HG02763 (cell line): ENCODE results near the gene IQCM.

Experiments
- ATAC-seq: cut with Tn5 transposase; IDR thresholded peaks from one replicate; pipeline ENCODE4 v1.9.1; 2021; ENCODE audit warnings: mild to moderate bottlenecking, moderate library complexity; ENCODE audit not compliant: unreplicated experiment

The IQCM gene

GRCh38 chr4:149784018-149784417 lies 31.6 kb downstream of the IQCM start:
- no peak for ATAC-seq

GRCh38 chr4:149781150-149781549 lies 34.5 kb downstream of the IQCM start:
- no peak for ATAC-seq

DNA sequence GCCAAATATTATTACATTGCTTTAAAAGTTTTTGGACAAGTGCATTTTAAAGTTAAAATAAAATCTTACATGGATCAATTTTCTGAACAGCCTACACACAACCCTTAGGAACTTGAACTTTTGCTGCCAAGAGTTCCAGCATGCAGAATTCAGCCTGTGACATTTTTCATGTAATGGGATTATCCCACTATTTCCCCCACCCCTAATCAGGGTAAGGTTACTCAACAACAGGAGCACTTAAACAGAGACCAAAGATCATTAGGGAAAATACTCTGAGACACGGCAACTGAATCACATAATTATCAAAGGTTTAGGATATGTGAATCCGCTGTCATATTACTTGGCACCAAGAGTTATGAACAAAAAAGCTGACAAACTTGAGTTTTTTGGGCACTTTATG lies 47.2 kb downstream of the IQCM start:
- no peak for ATAC-seq

GRCh38 chr4:149766135-149766534 lies 49.5 kb downstream of the IQCM start:
- ATAC-seq, result no peak

GRCh38 chr4:149765630-149766029 lies 50.0 kb downstream of the IQCM start:
- no peak for ATAC-seq

GRCh38 chr4:149755969-149756368 lies 59.7 kb downstream of the IQCM start:
- no peak for ATAC-seq

GRCh38 chr4:149754526-149754925 lies 61.1 kb downstream of the IQCM start:
- no peak for ATAC-seq

DNA sequence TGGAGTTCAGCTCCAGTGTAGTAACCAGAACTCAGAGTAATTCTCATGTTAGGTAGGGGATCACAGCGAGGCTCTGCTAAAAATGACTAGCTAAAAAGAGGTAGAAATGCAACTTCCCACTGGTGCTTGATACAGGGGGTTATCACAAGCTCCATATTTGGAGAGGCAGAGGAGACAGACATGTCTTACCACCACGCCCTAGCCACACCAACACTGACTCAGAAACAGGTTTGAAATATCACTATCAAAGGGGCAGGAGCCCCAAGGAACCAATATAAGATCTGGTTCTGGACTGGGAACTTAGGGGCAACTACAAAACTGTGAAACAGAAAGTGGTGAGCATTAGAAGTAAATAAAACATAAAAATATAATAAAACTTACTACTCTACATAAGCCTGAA lies 62.9 kb downstream of the IQCM start:
- ATAC-seq, result no peak

DNA sequence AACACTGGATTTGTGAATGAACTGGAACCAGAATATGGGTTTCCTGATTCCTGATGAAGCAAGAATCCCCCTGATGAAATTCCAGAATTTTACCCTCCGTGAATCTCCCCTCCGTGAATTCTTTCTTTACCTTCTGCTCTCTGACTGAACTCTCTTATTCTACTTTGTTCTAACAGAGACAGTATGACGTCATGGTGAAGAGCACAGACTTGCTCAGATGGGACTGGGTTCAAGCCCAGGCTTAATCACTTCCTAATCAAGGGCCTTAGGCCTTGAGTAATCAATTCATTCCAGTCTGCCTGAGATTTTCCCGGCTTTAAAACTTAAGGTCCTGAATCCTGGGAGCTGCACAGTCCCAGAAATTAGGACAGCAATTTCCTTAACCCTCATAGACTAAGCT lies 64.5 kb downstream of the IQCM start:
- ATAC-seq, result no peak

- ATAC-seq, result no peak
These were observed 65.9 kb downstream of the IQCM start for GRCh38 chr4:149749784-149750183.

DNA sequence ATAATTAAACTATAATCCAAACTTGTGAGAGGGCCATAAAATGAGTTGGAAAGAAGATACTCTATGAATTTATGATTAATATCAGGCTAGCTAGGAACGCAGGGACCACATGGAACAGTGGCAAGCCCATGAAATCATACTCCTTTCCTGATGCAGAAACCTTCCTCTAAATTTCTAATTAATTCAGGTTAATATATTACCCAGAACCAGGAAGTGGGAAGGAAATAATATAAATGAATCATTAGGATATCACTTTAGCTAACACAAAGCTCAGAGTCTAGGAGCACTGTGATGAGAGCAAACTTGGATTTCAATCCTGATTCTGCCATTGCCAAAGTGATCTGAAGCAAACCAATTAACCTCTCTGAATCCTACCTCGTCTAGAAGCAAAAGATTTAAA lies 68.0 kb downstream of the IQCM start:
- no peak for ATAC-seq

- ATAC-seq, result no peak
These were observed 69.4 kb downstream of the IQCM start for GRCh38 chr4:149746276-149746675.

- ATAC-seq, result no peak
These were observed 74.3 kb downstream of the IQCM start for GRCh38 chr4:149741186-149741831.

DNA sequence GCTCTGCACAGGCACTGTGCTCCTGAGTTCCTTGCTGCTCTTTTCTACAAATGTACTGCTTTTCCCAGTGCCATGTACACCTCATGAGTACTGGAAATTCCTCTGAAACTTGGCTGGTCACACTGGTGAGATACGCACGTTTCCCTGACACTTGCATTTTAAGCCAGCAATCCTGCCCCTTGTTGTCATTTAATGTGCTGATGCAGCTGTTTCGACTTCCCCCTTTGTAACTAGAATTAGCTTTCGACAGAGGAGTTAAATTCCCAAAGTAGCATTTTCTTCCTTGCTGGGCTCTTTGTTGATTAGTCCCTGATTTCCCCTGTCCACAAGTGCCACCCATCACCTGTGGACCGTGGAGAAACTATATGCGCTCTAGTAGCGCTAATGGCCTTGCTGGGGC lies 77.5 kb downstream of the IQCM start:
- no peak for ATAC-seq

GRCh38 chr4:149735796-149736195 lies 79.8 kb downstream of the IQCM start:
- no peak for ATAC-seq

GRCh38 chr4:149728444-149728843 lies 87.2 kb downstream of the IQCM start:
- no peak for ATAC-seq

DNA sequence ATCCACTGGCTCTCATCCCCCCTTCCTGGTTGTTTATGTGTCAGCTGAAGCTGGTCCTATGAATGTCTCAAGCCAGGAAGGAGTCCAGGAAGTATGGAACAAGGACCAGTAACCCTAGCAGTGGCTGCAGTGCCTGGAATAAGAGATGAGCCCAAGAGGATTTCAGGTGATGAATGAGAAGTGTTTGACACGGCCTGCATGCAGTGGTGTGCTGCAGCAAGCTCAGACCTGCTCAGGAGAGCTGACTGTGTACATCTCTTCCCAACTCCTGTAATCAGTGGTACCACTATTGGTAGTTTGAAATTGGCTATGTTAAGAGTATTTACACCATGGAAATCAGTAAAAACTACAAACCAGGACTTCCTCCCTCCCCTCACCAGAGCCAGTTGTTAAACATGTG lies 88.0 kb downstream of the IQCM start:
- no peak for ATAC-seq

DNA sequence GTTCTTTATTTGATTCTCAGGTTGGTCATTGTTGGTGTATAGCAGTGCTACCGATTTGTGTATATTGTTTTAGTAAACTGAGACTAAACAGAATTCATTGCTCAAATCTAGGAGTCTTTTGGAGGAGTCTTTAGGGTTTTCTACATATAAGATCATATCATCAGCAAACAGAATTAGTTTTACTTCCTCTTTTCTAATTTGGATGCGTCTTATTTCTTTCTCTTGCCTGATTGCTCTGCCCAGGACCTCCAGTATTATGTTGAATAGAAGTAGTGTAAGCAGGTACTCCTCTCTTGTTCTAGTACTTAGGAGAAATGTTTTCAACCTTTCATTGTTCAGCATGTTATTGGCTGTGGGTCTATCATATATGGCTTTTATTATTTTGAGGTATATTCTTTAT lies 92.6 kb downstream of the IQCM start:
- ATAC-seq, result no peak

DNA sequence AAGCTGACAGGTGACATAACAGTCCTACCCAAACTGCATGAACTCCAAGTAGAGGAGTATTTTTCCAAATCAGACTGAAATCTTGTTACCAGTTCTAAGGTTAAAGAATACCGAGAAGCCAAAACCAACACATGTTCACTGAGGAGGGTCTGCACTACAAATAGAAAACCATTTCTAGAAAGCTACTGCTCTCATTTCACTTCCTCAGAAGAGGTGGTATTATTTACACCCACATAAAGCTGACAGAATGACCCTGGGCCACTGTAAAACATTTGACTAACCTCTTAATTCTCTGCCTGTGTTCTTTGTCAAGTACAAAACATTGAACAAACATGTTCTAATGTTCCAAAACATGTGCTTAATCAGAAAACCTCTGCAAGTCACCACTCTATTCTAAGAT lies 95.8 kb downstream of the IQCM start:
- no peak for ATAC-seq

DNA sequence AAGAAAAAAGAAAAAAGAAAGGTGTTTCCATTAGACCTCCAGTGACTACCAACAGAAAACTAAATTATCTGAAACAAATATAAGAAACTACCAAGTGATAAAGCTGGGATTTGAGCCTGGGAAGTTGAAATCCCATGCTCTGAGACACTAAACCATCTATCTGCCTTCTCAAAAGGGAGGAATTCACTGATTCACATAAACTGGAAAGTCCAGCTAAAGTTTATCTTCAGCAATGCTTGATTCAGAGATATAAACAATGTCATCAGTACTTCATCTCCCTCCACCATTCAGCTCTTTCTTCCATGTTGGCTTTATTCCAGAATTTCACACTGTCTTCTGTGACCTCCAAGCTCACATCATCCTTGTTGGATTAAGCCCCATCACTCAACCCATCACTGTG lies 96.3 kb downstream of the IQCM start:
- ATAC-seq, result no peak

GRCh38 chr4:149718500-149718899 lies 97.1 kb downstream of the IQCM start:
- no peak for ATAC-seq

- no peak for ATAC-seq
These were observed 98.9 kb downstream of the IQCM start for GRCh38 chr4:149716728-149717127.

- no peak for ATAC-seq
These were observed 99.6 kb downstream of the IQCM start for GRCh38 chr4:149715822-149716585.
